HepG2 (cell line): Measurements from ENCODE around the gene NCOA3. TPM values are rescaled to one million over a fixed set of nuclear protein-coding genes. Genes with fewer than 3 reads are reported as not detected.

ENCODE experiments used
- ATAC-seq: fragments of 200-7000 bp; cut with Tn5 transposase; 3 replicates; pipeline ENCODE4 v1.9.1; 2020; ENCODE audit warnings: mild to moderate bottlenecking, moderate library complexity
- BruUV-seq: library from RNA; stranded (reverse); fragments of 400-500 nt; replicated peaks from 2 replicates; lab custom pipeline; 2021; lab: Mats Ljungman, UMichigan
- CTCF ChIA-PET: fragments of 300-600 bp; formaldehyde crosslinking; extraction: SDS; loops from one replicate; lab custom pipeline; 2021; ENCODE audit warnings: low total read pairs, inconsistent platforms, low intra/inter-chr PET ratio; lab: Yijun Ruan, JAX
- POLR2A ChIA-PET: fragments of 350-600 bp; sonication (Branson Sonifier 250); formaldehyde crosslinking; loops from one replicate; lab custom pipeline; 2020; ENCODE audit warnings: antibody characterized with exemption, inconsistent platforms; lab: Yijun Ruan, JAX
- DNase-seq: peaks from one replicate; pipeline ENCODE4 v3.0.0-alpha.2; 2015; ENCODE audit warnings: low spot score
- FAIRE-seq: peaks from 3 replicates; lab custom pipeline; 2011; peaks lifted over from hg19 to GRCh38; lab: Jason Lieb, UNC
- H2AFZ ChIP-seq: one replicate; pipeline ENCODE4 v1.6.1; 2011; ENCODE audit warnings: low read length, inconsistent platforms
- H3K27ac ChIP-seq: fragments of 300-600 bp; 3 replicates; pipeline ENCODE4 v1.8.0; 2011; ENCODE audit warnings: mixed run types, mild to moderate bottlenecking, mixed read lengths, low read length, inconsistent platforms; ENCODE audit not compliant: insufficient read depth; ENCODE audit errors: extremely low read length
- H3K27me3 ChIP-seq, 2 experiments: fragments of 200-600 bp in 1 of 2; 2 replicates in 1 of 2; 3 replicates in 1 of 2; pipeline versions ENCODE4 v1.6.0 to v1.8.0; 2011; ENCODE audit warnings: low read length in 2 of 2, mild to moderate bottlenecking in 2 of 2, moderate library complexity in 2 of 2, inconsistent platforms in 1 of 2; ENCODE audit not compliant: insufficient read depth in 2 of 2, control insufficient read depth in 1 of 2
- H3K36me3 ChIP-seq, 2 experiments: fragments of 200-600 bp in 1 of 2; replicated peaks in 1 of 2; 2 replicates in 1 of 2; 3 replicates in 1 of 2; pipeline versions ENCODE4 v1.5.1 to v1.8.0; 2011; ENCODE audit warnings: low read length in 2 of 2, inconsistent platforms in 1 of 2; ENCODE audit not compliant: insufficient read depth in 2 of 2, control insufficient read depth in 1 of 2
- H3K4me1 ChIP-seq: 2 replicates; pipeline ENCODE4 v1.5.1; 2012; ENCODE audit warnings: low read length, inconsistent platforms; ENCODE audit not compliant: insufficient read depth
- H3K4me2 ChIP-seq: 2 replicates; pipeline ENCODE4 v1.6.0; 2011; ENCODE audit warnings: low read depth, low read length, inconsistent platforms
- H3K4me3 ChIP-seq, 3 experiments: fragments of 200-600 bp in 1 of 3; sonication (generic), shearing (Covaris generic) in 1 of 3; replicated peaks in 1 of 3; 2 replicates each; pipeline ENCODE4 v1.5.1; 2011 to 2016; ENCODE audit warnings: low read length in 3 of 3, inconsistent platforms in 2 of 3, low read depth in 2 of 3, mild to moderate bottlenecking in 2 of 3, control low read depth in 1 of 3, mixed read lengths in 1 of 3; ENCODE audit not compliant: insufficient read depth in 1 of 3
- H3K79me2 ChIP-seq: one replicate; pipeline ENCODE4 v1.6.1; 2011; ENCODE audit warnings: low read length, inconsistent platforms; ENCODE audit not compliant: insufficient read depth
- H3K9ac ChIP-seq: 2 replicates; pipeline ENCODE4 v1.6.0; 2011; ENCODE audit warnings: mild to moderate bottlenecking, low read depth, low read length, inconsistent platforms; ENCODE audit not compliant: insufficient read depth
- H3K9me3 ChIP-seq: 2 replicates; pipeline ENCODE4 v1.5.1; 2012; ENCODE audit warnings: mild to moderate bottlenecking, low read length
- H4K20me1 ChIP-seq: 2 replicates; pipeline ENCODE4 v1.6.0; 2011; ENCODE audit warnings: inconsistent platforms, mild to moderate bottlenecking, low read length, moderate library complexity; ENCODE audit not compliant: insufficient read depth
- ETV5 ChIP-seq: IDR thresholded peaks from 2 replicates; pipeline ENCODE4 v1.6.1; 2018; ENCODE audit warnings: missing biosample characterization, missing genetic modification reagents, inconsistent platforms, borderline replicate concordance
- HMG20B ChIP-seq: conservative IDR thresholded peaks from 2 replicates; pipeline ENCODE4 v1.6.1; 2016; ENCODE audit warnings: missing genetic modification reagents, missing compliant biosample characterization
- HNRNPUL1 ChIP-seq: fragments of 200-400 bp; formaldehyde crosslinking; IDR thresholded peaks from 2 replicates; pipeline ENCODE4 v1.6.1; 2017; ENCODE audit warnings: low read depth, mild to moderate bottlenecking, low read length, moderate library complexity
- HOXA5 ChIP-seq: sonication (generic); formaldehyde crosslinking; IDR thresholded peaks from 2 replicates; pipeline ENCODE4 v1.4.0; 2020; ENCODE audit warnings: missing genetic modification reagents
- IRF2 ChIP-seq: IDR thresholded peaks from 2 replicates; pipeline ENCODE4 v1.6.1; 2018; ENCODE audit warnings: missing genetic modification reagents, missing compliant biosample characterization
- KDM2A ChIP-seq: sonication (generic); formaldehyde crosslinking; IDR thresholded peaks from 2 replicates; pipeline ENCODE4 v1.4.0; 2020; ENCODE audit warnings: low read depth, missing genetic modification reagents, borderline replicate concordance
- KLF16 ChIP-seq, 2 experiments: sonication (generic) in 1 of 2; formaldehyde crosslinking in 1 of 2; IDR thresholded peaks; 2 replicates each; pipeline versions ENCODE4 v1.6.1 to v1.8.0; 2016 to 2023; ENCODE audit warnings: missing genetic modification reagents in 2 of 2, missing compliant biosample characterization in 1 of 2
- PHF5A ChIP-seq: IDR thresholded peaks from one replicate; pipeline ENCODE4 v1.6.1; 2018; ENCODE audit warnings: low read depth, missing genetic modification reagents; ENCODE audit not compliant: unreplicated experiment
- THYN1 ChIP-seq: sonication (generic); formaldehyde crosslinking; IDR thresholded peaks from 2 replicates; pipeline ENCODE4 v1.8.1; 2023; ENCODE audit warnings: low read depth, mild to moderate bottlenecking, moderate library complexity, missing genetic modification reagents, borderline replicate concordance
- ZFP90 ChIP-seq: sonication (generic); formaldehyde crosslinking; IDR thresholded peaks from 2 replicates; pipeline ENCODE4 v1.8.0; 2022; ENCODE audit warnings: missing genetic modification reagents, mild to moderate bottlenecking, inconsistent platforms, borderline replicate concordance
- ZNF264 ChIP-seq: sonication (generic); formaldehyde crosslinking; IDR thresholded peaks from 2 replicates; pipeline ENCODE4 v1.4.0; 2020; ENCODE audit warnings: missing genetic modification reagents
- ZNF552 ChIP-seq: sonication (generic); formaldehyde crosslinking; IDR thresholded peaks from 2 replicates; pipeline ENCODE4 v1.9.0; 2022; ENCODE audit warnings: missing genetic modification reagents, mild to moderate bottlenecking, borderline replicate concordance
- ZSCAN20 ChIP-seq: sonication (generic); formaldehyde crosslinking; IDR thresholded peaks from 2 replicates; pipeline ENCODE4 v1.4.0; 2020; ENCODE audit warnings: missing genetic modification reagents, mild to moderate bottlenecking, borderline replicate concordance
- WGBS: methylation state at CpG from one replicate; pipeline ENCODE4 v1.1.6; 2017; ENCODE audit warnings: low lambda C conversion rate; 5-methylcytosine and 5-hydroxymethylcytosine counted together
- in situ Hi-C: cut with HindIII; loops from 2 replicates; pipeline ENCODE4 v1.10.0; 2017; ENCODE audit warnings: low pct_unique_long_range_greater_than_20kb; ENCODE audit not compliant: extremely low pct_ligation_motif_present
- intact Hi-C: fragments of 100-400 bp; cut with micrococcal nuclease; formaldehyde crosslinking; loops from one replicate; pipeline ENCODE4 v1.10.0; 2022; ENCODE audit not compliant: unreplicated experiment
- polyA plus RNA-seq, 8 experiments: library from polyadenylated mRNA; depleted of rRNA in 3 of 8; stranded (reverse) in 7 of 8; unstranded in 1 of 8; fragments of >200 nt; fragmentation: Illumina TruSeq in 4 of 8; extraction: Trizol in 4 of 8; gene quantifications; 2 replicates each; pipeline versions ENCODE4 v1.2.1 to v1.2.3, GENCODE V29; 2011 to 2016; ENCODE audit warnings: low read depth in 4 of 8, missing spikeins in 1 of 8, mixed read lengths in 1 of 8; ENCODE audit not compliant: insufficient read depth in 1 of 8
- total RNA-seq, 5 experiments: library from RNA; depleted of rRNA; stranded (reverse); fragments of >200 nt; fragmentation: Illumina TruSeq; extraction: Trizol; gene quantifications; 2 replicates each; pipeline ENCODE4 v1.2.3, GENCODE V29; 2016; ENCODE audit warnings: low read depth in 1 of 5
- TF ChIP-seq, protein P1 (sequence below): IDR thresholded peaks from 2 replicates; pipeline ENCODE4 v1.6.1; 2016; ENCODE audit warnings: missing compliant biosample characterization, missing genetic modification reagents, borderline replicate concordance
- TF ChIP-seq, protein P2 (sequence below): sonication (generic); formaldehyde crosslinking; IDR thresholded peaks from 2 replicates; pipeline ENCODE4 v1.5.1; 2020; ENCODE audit warnings: missing genetic modification reagents, mild to moderate bottlenecking, borderline replicate concordance

The NCOA3 gene
- total and polyA plus RNA-seq, 2 of the 13 experiments (the other 11 are each of a cell fraction or from before 2014, with no cell fraction given): 35.0 to 56.8 TPM

DNA sequence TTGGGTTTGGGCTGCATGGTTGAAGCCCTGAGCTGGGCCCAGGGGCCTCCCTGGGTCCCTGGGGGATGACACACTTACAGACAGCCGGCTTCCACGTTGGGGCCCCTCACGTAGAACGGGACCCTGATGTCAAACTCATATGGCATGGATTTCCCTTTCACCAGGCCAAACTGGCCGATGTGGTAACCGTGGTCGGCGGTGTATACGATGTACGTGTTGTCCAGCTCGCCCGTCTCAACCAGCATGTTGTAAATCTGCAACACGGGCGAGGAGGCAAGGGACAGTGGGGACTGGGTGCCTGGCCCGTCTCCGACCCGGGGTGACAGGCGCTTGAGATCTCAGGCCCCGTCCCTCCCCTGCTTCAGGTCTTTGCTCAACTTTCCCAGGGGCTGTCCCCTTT is 181.2 kb downstream of the NCOA3 start:
- H3K4me3 ChIP-seq: no peak overlapping the region
- no peak for ATAC-seq
- H4K20me1 ChIP-seq: no peaks in the 10 kb centered on the region
- 94% methylated on average over 19 of the region's 19 CpGs for WGBS
- no peak for FAIRE-seq
- H3K4me1 ChIP-seq: peaks cover 33% of the 10 kb centered on the region
- intact Hi-C loops: no loop called here
- no peak for DNase-seq
- ChIA-PET CTCF (no interaction called here), POLR2A (no interaction called here)
- no peak overlapping the region for H3K4me2 ChIP-seq
- no peak overlapping the region for H2AFZ ChIP-seq
- in situ Hi-C loops: loop anchor here (5.0 kb wide), 2 partner anchors 99 to 939 kb away; no protein-coding TSS in a partner anchor
- H3K36me3 ChIP-seq: no peaks in the 10 kb centered on the region
- H3K27me3 ChIP-seq: no peaks in the 10 kb centered on the region
- BruUV-seq: no TSS peak
- H3K9ac ChIP-seq: no peak overlapping the region
- no peaks in the 10 kb centered on the region for H3K9me3 ChIP-seq
- H3K27ac ChIP-seq: no peak overlapping the region
- TF ChIP-seq, protein P1, sequence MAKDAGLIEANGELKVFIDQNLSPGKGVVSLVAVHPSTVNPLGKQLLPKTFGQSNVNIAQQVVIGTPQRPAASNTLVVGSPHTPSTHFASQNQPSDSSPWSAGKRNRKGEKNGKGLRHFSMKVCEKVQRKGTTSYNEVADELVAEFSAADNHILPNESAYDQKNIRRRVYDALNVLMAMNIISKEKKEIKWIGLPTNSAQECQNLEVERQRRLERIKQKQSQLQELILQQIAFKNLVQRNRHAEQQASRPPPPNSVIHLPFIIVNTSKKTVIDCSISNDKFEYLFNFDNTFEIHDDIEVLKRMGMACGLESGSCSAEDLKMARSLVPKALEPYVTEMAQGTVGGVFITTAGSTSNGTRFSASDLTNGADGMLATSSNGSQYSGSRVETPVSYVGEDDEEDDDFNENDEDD: no peak
- TF ChIP-seq HOXA5 (CRISPR knock-in tag) (no peak), HNRNPUL1 (no peak), HMG20B (CRISPR knock-in tag) (no peak), KLF16 (CRISPR knock-in tag; IDR thresholded peaks at IDR 0.05) (no peak), KDM2A (CRISPR knock-in tag) (no peak), IRF2 (CRISPR knock-in tag) (no peak), ZSCAN20 (no peak), ZFP90 (CRISPR knock-in tag) (no peak), PHF5A (no peak), ZNF552 (CRISPR knock-in tag) (no peak), ZNF264 (CRISPR knock-in tag) (no peak), ETV5 (CRISPR knock-in tag) (no peak), THYN1 (CRISPR knock-in tag) (no peak)
- TF ChIP-seq, protein P2, sequence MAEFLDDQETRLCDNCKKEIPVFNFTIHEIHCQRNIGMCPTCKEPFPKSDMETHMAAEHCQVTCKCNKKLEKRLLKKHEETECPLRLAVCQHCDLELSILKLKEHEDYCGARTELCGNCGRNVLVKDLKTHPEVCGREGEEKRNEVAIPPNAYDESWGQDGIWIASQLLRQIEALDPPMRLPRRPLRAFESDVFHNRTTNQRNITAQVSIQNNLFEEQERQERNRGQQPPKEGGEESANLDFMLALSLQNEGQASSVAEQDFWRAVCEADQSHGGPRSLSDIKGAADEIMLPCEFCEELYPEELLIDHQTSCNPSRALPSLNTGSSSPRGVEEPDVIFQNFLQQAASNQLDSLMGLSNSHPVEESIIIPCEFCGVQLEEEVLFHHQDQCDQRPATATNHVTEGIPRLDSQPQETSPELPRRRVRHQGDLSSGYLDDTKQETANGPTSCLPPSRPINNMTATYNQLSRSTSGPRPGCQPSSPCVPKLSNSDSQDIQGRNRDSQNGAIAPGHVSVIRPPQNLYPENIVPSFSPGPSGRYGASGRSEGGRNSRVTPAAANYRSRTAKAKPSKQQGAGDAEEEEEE (CRISPR knock-in tag): no peak
- no peaks in the 10 kb centered on the region for H3K79me2 ChIP-seq
